ENCODE data around the gene NCSTN. TPM values are rescaled to one million over a fixed set of nuclear protein-coding genes. Genes with fewer than 3 reads are reported as not detected.

Gene NCSTN
- polyA plus RNA-seq, 1 donor from 2014 or later, result 21.0 TPM

- no peaks in the 10 kb centered on the region for H4K20me1 ChIP-seq (ENCODE audit: insufficient read depth)
- no peaks in the 10 kb centered on the region for H3F3A ChIP-seq (ENCODE audit: insufficient read depth, low read length, poor library complexity, severe bottlenecking)
- H3K27me3 ChIP-seq (ENCODE audit: insufficient read depth, low read depth, low read length), result no peaks in the 10 kb centered on the region
- no peaks in the 10 kb centered on the region for H3K9me3 ChIP-seq (ENCODE audit: low read length)
- no peak overlapping the region for H3K9ac ChIP-seq (ENCODE audit: low read length)
- TF ChIP-seq EP300 (conservative IDR thresholded peaks at IDR 0.05; ENCODE audit: poor library complexity, severe bottlenecking), result no peak
- no peak for TF ChIP-seq POLR2AphosphoS5 (IDR thresholded peaks at IDR 0.05)
- no peak for TF ChIP-seq MXI1 (conservative IDR thresholded peaks at IDR 0.05; ENCODE audit: poor library complexity, severe bottlenecking)
- no peak for TF ChIP-seq SMC3 (conservative IDR thresholded peaks at IDR 0.05; ENCODE audit: poor library complexity)
- TF ChIP-seq RAD21 (conservative IDR thresholded peaks at IDR 0.05), result no peak
- TF ChIP-seq EZH2 (IDR thresholded peaks at IDR 0.05; ENCODE audit: borderline replicate concordance, insufficient read depth, low read length, poor library complexity, severe bottlenecking), result no peak
- TF ChIP-seq TAF1 (IDR thresholded peaks at IDR 0.05; ENCODE audit: low read depth), result no peak
- no peak for TF ChIP-seq REST (IDR thresholded peaks at IDR 0.05; ENCODE audit: borderline replicate concordance)
- no peak for TF ChIP-seq CTCF (IDR thresholded peaks at IDR 0.05; ENCODE audit: poor library complexity, severe bottlenecking)
- no peak overlapping the region for H2AFZ ChIP-seq (ENCODE audit: low read depth, low read length)
- peaks cover under 1% of the 10 kb centered on the region for H3K79me2 ChIP-seq (replicated peaks; ENCODE audit: insufficient read depth, low read length)
- no peak overlapping the region for H3K4me2 ChIP-seq (ENCODE audit: low read length)
- H3K27ac ChIP-seq (ENCODE audit: low read length), result no peak overlapping the region
- H3K4me3 ChIP-seq (ENCODE audit: low read length), result no peak overlapping the region
- H3K9me2 ChIP-seq (ENCODE audit: insufficient read depth, low read length), result no peaks in the 10 kb centered on the region
- no peaks in the 10 kb centered on the region for H3K36me3 ChIP-seq (ENCODE audit: insufficient read depth, low read length)
Measured at GRCh38 chr1:160394673-160395072, 51.5 kb downstream of the NCSTN start.

GRCh38 chr1:160397651-160398050 is 54.5 kb downstream of the NCSTN start:
- H3K27ac ChIP-seq (ENCODE audit: low read length), result no peak overlapping the region
- no peaks in the 10 kb centered on the region for H3K36me3 ChIP-seq (ENCODE audit: insufficient read depth, low read length)
- H3K9ac ChIP-seq (ENCODE audit: low read length), result no peak overlapping the region
- H4K20me1 ChIP-seq (ENCODE audit: insufficient read depth), result no peaks in the 10 kb centered on the region
- no peak overlapping the region for H2AFZ ChIP-seq (ENCODE audit: low read depth, low read length)
- peaks cover 27% of the 10 kb centered on the region for H3K79me2 ChIP-seq (replicated peaks; ENCODE audit: insufficient read depth, low read length)
- H3K9me3 ChIP-seq (ENCODE audit: low read length), result no peaks in the 10 kb centered on the region
- H3K9me2 ChIP-seq (ENCODE audit: insufficient read depth, low read length), result no peaks in the 10 kb centered on the region
- no peak overlapping the region for H3K4me2 ChIP-seq (ENCODE audit: low read length)
- no peaks in the 10 kb centered on the region for H3F3A ChIP-seq (ENCODE audit: insufficient read depth, low read length, poor library complexity, severe bottlenecking)
- H3K27me3 ChIP-seq (ENCODE audit: insufficient read depth, low read depth, low read length), result no peaks in the 10 kb centered on the region
- H3K4me3 ChIP-seq (ENCODE audit: low read length), result no peak overlapping the region
- TF ChIP-seq TAF1 (IDR thresholded peaks at IDR 0.05; ENCODE audit: low read depth) (no peak), RAD21 (conservative IDR thresholded peaks at IDR 0.05) (no peak), SMC3 (conservative IDR thresholded peaks at IDR 0.05; ENCODE audit: poor library complexity) (no peak), EP300 (conservative IDR thresholded peaks at IDR 0.05; ENCODE audit: poor library complexity, severe bottlenecking) (no peak), REST (IDR thresholded peaks at IDR 0.05; ENCODE audit: borderline replicate concordance) (no peak), POLR2AphosphoS5 (IDR thresholded peaks at IDR 0.05) (no peak), EZH2 (IDR thresholded peaks at IDR 0.05; ENCODE audit: borderline replicate concordance, insufficient read depth, low read length, poor library complexity, severe bottlenecking) (no peak), MXI1 (conservative IDR thresholded peaks at IDR 0.05; ENCODE audit: poor library complexity, severe bottlenecking) (no peak), CTCF (IDR thresholded peaks at IDR 0.05; ENCODE audit: poor library complexity, severe bottlenecking) (no peak)
